KOPT-K1 (cell line): ENCODE measurements around the gene ZNF664.

ENCODE experiments used
- H3K27ac ChIP-seq: fragments of 200-600 bp; sonication (generic); 2 replicates; pipeline ENCODE4 v1.5.1; 2016; ENCODE audit warnings: antibody characterized with exemption, mild to moderate bottlenecking, low read depth, low read length; ENCODE audit not compliant: poor library complexity, severe bottlenecking
- H3K36me3 ChIP-seq: fragments of 200-600 bp; sonication (generic); 2 replicates; pipeline ENCODE4 v1.5.1; 2017; ENCODE audit warnings: antibody characterized with exemption, mild to moderate bottlenecking, low read length, moderate library complexity; ENCODE audit not compliant: insufficient read depth
- H3K9me3 ChIP-seq: fragments of 200-600 bp; sonication (generic); 2 replicates; pipeline ENCODE4 v1.5.1; 2017; ENCODE audit warnings: antibody characterized with exemption, low read length, mild to moderate bottlenecking; ENCODE audit not compliant: insufficient read depth, poor library complexity, severe bottlenecking

ZNF664 gene

DNA sequence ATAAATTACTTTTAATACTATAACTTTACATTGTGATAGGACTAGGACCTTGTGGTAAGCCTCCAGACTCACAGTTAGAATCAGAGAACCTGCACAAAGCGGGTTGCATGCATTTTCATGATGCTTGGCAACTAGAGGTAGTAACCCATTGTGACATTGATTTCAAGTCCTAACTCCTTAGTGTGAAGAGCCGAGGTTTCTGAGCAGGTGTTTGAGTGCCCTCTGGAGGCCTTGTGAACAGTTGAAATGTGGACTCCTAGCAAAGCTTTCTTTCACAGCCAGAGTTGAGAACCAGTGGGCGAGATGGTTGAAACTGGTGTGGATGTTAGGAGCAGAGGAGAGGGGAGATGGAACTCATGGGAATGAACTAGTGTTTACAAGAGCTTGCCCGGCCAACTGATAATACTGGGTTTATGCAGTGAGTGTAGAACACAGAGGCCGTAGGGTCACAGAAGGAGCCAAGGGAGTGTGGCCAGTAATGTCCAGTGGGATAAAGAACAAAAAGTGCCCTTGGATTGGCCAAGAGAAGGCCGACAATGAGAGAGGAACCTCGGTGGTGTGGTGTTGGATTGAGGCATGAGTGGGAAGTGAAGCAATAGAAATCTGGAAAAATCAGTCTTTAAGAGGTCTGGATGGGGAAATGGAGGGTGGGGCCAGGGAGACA is 10.9 kb downstream of the ZNF664 start:
- H3K27ac ChIP-seq = no peak overlapping the region
- no peaks in the 10 kb centered on the region for H3K9me3 ChIP-seq
- H3K36me3 ChIP-seq = peaks cover 88% of the 10 kb centered on the region

DNA sequence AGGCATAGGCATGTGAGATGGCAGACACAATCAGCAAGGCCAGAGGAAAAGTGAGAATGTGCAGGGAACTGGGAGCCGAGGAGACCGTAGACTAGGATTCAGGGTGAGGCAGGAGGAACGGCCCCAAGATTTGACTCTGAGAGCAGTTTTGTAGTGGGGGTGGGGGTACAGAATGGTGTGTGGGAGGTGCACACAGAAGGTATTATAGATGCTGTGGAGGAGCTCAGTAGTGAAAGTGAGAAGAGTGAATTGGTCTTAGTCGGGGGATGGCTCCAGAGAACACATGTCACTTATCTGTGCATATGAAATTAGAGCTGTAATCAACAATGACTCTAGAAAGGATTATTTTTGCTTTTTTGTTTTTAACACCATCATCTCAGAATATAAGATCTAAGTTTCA is 11.9 kb downstream of the ZNF664 start:
- H3K9me3 ChIP-seq = no peaks in the 10 kb centered on the region
- H3K27ac ChIP-seq = no peak overlapping the region
- peaks cover 88% of the 10 kb centered on the region for H3K36me3 ChIP-seq

DNA sequence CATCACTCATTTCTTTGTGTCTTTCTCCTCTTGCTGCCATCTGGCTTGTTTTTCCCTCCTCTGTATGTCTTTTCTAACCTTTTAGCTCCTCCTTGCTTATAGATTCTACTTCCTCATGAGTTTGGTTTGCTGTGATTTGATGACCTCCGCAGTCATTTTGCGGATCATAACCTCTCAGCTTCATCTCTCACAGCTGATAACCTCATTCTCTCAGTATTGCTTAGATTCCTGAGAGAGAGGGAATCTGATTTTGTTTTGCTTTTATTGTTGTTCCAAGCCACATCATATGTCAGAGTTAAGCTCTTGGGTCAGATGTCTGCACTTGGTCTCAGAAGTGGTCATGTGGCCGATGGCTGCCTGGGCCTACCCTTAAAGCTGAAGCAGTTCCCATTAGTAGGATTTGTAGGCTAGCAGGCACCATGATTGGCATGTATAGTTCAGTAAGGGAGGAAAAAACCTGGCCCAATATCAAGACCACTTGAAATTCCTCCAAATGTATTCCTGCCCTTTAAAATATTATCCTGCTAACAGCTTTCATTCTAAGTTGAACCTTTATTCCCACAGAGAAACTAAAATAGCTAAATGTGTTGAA is 13.5 kb downstream of the ZNF664 start:
- no peak overlapping the region for H3K27ac ChIP-seq
- H3K9me3 ChIP-seq = no peaks in the 10 kb centered on the region

DNA sequence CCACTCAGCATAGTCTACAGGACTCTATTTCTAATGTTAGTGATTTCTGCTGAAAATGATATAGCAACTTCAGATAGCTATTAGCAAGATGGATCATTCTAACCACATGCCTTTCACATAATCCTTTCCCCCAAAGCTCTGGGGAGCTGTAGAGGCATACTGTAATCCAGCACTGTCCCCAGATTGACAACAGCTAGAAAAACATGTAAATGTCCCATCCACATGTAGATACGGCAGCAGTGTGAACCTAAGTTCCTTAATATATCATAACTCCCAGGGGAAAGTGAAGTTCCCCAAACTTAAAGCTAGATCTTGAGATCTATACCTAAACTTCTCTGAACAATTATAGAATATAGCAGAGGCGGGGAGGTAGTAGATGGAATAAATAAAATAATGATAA is 14.0 kb downstream of the ZNF664 start:
- H3K9me3 ChIP-seq = no peaks in the 10 kb centered on the region
- H3K36me3 ChIP-seq = peaks cover 100% of the 10 kb centered on the region
- no peak overlapping the region for H3K27ac ChIP-seq

More for the DNA sequence above, 13.5 kb downstream of the ZNF664 start:
- H3K36me3 ChIP-seq = peaks cover 98% of the 10 kb centered on the region

DNA sequence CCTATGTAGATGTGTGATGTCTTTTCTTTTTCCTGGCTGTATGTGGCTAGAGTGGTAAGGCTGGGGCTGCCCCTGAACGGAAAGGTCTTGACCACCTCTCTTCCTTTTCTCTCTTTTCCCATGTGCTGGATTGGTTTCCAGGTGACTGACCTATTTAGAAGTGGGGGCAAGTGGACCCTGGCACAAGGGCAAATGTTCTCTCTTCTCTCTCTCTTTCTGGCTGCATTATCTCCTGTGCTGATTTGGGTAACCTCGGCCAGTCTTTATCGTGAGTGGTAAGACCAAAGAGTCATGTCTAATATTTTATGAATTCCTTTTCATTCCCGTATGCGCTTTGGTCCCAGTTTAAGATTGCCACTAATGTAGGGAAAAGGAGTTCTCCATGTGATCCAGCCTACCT is 16.2 kb downstream of the ZNF664 start:
- Histone ChIP-seq H3K27ac (no peak overlapping the region), H3K9me3 (no peaks in the 10 kb centered on the region), H3K36me3 (peaks cover 99% of the 10 kb centered on the region)

DNA sequence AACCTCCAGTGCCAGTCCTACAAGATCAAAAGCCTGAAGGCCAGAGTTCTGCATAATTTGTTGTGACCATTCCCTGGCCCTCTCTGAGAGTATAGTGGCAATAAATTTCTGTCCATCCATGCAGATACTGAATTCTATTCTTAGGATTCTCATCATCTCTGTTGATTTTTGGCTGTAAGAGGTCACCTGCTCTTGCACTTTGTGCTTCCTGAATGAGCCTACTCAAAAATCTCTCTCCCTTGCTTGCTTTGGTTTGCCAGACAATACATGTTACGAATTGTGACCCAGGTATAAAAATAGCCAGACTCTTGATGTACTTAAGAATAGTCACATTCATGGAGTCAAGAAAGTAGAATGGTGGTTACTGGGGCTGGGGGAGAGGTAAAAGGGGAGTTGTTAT is 16.7 kb downstream of the ZNF664 start:
- Histone ChIP-seq H3K27ac (no peak overlapping the region), H3K36me3 (peaks cover 93% of the 10 kb centered on the region), H3K9me3 (no peaks in the 10 kb centered on the region)

DNA sequence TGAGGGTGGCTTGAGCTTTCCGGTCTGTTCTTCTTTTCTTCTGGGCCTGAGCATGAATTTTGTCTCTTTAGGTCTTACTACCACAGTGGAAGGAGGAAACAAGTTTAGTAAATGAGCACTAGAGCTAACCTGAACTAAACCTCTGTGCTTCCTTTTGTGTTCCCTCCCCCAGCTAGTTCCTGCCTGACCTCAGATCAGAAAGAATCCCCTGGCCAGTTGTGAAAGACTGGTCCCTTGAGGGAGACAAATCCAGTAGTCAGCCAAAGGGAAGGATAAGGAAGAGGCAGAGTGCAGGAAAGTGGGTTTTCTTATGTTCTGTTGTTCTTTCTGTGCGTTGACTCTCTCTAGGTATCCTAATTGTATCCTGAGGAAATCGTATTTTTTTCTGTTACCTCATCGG is 17.5 kb downstream of the ZNF664 start:
- H3K36me3 ChIP-seq = peaks cover 86% of the 10 kb centered on the region
- H3K27ac ChIP-seq = peak overlapping the region; percentile 2
- H3K9me3 ChIP-seq = no peaks in the 10 kb centered on the region

DNA sequence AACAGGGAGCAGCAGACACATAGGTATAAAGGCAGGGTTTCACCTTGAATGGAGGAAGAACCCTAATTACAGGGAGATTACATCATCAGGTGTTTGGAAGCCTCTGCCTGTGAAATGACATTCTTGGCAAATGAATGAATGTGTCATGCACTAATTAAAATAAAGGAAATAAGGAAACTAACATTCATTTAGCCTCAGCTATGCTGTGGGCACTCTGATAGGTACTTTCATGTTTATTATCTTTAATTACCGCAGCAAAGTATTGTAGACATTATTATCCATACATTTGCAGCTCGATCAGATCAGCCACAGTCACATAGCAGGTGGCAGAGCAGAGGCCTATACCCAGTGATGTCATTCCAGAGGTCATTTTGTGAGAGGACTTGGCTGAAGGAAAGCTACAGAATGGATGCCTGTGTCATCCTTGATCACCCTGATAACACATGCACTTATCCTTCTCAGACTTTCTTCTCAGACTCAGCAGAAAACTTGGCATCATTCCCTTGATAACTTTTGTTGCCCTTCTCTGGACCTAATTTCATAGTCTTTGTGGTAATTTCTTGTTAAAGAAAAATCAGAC is 18.4 kb downstream of the ZNF664 start:
- Histone ChIP-seq H3K9me3 (no peaks in the 10 kb centered on the region), H3K27ac (no peak overlapping the region), H3K36me3 (peaks cover 76% of the 10 kb centered on the region)

DNA sequence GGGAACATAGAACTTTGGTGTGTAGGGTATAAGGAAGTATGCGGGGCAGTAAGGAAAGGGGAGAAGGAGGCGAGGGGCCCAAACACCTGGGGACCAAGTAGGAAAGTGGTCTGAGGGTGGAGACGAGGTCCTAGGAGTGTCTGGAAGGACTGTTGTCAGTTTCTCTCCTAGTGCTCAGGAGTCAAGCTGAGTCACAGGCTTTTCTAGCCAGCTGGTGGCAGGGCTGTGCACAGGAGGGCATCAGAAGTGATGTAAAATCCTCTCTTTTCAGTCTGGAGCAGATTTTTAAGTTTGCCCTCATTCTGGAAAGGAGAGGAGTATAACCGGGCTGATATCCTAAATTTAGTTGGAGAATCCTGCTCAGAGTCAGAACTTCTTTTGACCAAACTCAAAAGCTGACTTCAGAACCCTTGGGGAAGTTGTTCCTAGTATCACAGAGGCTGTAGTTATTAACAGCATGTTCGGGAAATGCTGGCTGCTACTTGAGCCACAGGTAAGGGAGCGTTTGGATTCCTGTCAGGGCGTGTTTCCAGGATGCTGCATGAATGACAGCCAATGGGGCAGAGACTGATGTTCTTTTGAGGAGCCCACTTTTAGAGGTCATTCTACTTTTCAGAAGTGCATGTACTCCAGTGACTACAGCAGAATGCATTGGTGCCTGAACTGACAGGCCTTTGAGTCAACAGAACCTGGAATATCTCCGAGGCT is 19.3 kb downstream of the ZNF664 start:
- H3K27ac ChIP-seq = no peak overlapping the region
- no peaks in the 10 kb centered on the region for H3K9me3 ChIP-seq
- peaks cover 68% of the 10 kb centered on the region for H3K36me3 ChIP-seq

DNA sequence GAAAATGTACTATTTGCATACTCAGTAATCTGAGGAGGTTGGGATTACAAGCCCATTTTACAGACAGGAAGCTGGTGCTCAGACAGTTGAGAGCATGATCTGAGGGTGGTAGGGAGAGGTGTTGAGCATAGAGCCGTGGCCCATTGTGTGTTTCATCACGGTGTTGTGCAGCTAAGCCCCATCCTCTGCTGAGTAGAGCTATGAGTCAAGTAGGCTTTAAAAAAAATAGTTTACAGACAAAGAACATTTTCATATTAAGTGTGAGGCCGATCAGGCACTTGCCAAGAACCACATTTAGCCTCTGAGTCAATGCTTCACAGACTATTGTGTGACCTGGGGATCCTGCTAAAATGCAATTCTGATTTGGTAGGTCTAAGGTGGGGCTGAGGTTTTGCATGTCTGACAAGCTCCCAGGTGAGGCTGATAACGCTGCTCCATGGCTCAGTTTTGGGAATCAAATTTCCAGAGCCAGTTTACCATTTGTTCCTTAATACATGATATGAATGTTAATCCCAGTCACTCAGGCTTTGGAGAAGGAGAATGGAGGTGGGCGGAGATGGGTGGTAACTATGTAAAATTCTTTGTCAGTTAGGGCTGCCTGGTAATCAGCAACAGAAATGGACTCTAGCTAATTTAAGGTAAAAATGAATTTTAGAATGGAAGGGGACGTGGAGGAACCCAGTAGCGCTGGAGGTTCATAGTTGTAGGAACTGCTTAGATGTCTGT is 22.2 kb downstream of the ZNF664 start:
- peaks cover 45% of the 10 kb centered on the region for H3K36me3 ChIP-seq
- H3K27ac ChIP-seq = peak overlapping the region; percentile 76
- no peaks in the 10 kb centered on the region for H3K9me3 ChIP-seq

DNA sequence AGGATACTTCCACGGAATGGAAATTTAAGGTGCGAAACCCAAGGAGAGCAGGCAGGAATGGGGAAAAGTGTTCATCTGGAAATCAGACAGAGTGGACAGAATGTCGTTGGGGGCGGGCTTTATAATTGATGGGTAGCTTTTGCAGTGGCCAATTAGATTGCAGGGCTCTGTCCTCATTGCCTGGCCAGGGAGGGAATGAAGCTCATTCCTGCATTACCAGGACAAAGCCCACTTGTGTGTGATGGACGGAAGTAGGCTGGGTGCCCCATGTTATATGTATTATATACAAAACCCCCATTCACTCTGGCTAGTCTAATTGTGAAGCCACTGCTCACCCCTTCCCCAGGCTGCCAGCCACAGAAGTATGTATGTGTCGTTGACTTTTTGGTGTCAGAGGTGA is 23.6 kb downstream of the ZNF664 start:
- peak overlapping the region; percentile 76 for H3K27ac ChIP-seq
- H3K36me3 ChIP-seq = peaks cover 45% of the 10 kb centered on the region
- no peaks in the 10 kb centered on the region for H3K9me3 ChIP-seq

DNA sequence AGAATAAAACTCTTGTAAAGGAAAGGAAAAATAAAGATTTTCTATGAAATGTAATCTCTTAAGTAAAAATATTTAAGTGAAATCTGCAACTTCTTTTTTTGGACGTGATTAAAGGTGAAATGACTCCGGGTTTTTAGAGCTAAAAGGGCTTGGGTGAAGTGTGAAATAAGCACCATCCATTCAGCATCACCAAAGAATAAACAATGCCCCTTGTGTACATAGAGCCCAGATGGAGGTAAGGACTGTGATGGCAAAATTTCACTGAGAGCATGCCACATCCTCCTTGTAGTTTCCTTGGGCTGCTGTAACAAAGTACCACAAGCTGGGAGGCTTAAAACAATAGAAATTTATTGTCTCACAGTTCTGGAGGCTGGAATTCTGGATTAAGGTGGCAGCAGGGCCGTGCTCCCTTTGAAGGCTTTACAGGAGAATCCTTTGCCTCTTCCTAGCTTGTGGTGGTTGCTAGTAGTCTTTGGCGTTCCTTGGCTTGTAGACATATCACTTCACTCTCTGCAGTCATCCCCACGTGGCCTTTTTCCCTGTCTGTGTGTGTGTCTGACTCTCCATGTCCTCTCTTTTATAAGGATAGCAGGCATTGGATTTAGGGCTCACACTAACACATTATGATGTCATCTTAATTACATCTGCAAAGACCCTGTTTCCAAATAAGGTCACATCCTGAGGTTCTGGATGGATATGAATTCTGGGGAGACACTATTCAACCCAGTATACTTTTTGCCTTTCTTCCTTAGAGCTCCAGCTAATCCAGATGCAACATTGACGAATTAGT is 24.2 kb downstream of the ZNF664 start:
- no peaks in the 10 kb centered on the region for H3K9me3 ChIP-seq
- H3K27ac ChIP-seq = peak overlapping the region; percentile 76
- peaks cover 44% of the 10 kb centered on the region for H3K36me3 ChIP-seq

DNA sequence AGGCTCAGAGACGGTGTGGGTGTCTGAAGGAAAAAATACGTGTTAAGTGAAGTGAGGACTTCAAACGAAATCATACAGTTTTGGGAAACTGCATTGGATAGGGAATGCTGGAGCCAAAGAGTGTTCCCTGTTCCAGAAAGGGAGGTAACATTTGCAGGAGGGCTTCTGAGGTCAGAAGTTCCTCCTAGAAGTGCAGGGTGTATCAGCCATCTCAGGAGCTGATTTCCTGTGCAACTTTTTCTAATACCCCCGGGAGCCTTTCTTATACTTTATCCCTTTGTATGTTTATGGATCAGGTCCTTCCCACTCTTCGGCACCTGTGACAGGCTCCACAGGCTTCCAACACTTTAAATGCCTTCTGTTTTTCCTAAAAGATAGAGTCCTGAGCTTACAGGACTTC is 24.9 kb downstream of the ZNF664 start:
- H3K9me3 ChIP-seq = no peaks in the 10 kb centered on the region
- peaks cover 37% of the 10 kb centered on the region for H3K36me3 ChIP-seq
- peak overlapping the region; percentile 76 for H3K27ac ChIP-seq

DNA sequence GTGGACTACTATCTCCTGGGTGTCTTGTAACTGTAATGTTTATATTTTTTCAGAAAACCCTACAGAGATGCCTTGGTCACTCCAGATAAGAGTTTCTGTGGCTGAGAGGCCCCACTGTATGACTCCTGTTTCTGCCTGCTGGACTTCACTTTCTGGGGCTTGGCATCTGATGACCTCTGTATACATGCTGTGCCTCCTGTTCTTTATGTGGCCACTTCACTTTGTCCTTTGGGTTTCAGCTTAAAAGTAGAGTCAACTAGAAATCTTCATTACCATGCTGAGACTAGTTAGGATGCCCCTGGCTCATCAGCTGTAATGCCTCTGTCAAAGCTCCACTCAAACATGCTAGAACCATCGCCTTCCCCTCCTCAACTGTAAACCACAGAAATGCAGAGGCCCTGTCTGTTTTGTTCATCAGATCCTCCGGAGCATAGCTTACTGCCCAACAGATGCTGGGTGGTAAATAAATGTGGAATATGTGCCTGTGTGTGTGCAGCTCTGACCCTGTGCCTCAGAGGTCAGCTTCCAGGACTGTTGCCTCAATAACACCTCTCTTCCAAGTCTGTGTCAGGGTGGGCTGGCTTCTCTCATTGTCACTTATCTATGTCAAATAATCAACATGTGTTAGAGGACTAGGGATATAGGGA is 25.5 kb downstream of the ZNF664 start:
- H3K9me3 ChIP-seq = no peaks in the 10 kb centered on the region
- peaks cover 33% of the 10 kb centered on the region for H3K36me3 ChIP-seq
- H3K27ac ChIP-seq = peak overlapping the region; percentile 76
